B cell (primary cell): ENCODE data around the gene KPRP.

Experiments
- CTCF ChIP-seq: fragments of 200-600 bp; IDR thresholded peaks from one replicate; pipeline ENCODE4 v1.8.0; 2022; ENCODE audit warnings: antibody characterized with exemption, mild to moderate bottlenecking
- EZH2 ChIP-seq: IDR thresholded peaks from 2 replicates; pipeline ENCODE4 v1.6.1; 2012; ENCODE audit warnings: borderline replicate concordance, low read depth, mild to moderate bottlenecking, moderate library complexity, low read length; ENCODE audit not compliant: insufficient read depth, poor library complexity, severe bottlenecking

GRCh38 chr1:152760551-152761190, 2.8 kb downstream of the KPRP start:
- TF ChIP-seq CTCF: no peak
- no peak for TF ChIP-seq EZH2
